ENCODE results near the gene EXOC6.

The EXOC6 gene

GRCh38 chr10:92891885-92892690 lies 43.8 kb downstream of the EXOC6 start (continued):
- no peak for TF ChIP-seq ZFP3 (tag by site-specific recombination; IDR thresholded peaks at IDR 0.05; ENCODE audit: low read depth)
- TF ChIP-seq ZFP41 (tag by site-specific recombination; IDR thresholded peaks at IDR 0.05; ENCODE audit: borderline replicate concordance) = no peak
- TF ChIP-seq ZNF302 (tag by site-specific recombination; IDR thresholded peaks at IDR 0.05; ENCODE audit: low read depth) = no peak
- TF ChIP-seq ZNF513 (tag by site-specific recombination; IDR thresholded peaks at IDR 0.05) = no peak
- TF ChIP-seq KLF10 (tag by site-specific recombination; IDR thresholded peaks at IDR 0.05) = no peak
- no peak for TF ChIP-seq ZNF404 (tag by site-specific recombination; IDR thresholded peaks at IDR 0.05)
- no peak for TF ChIP-seq ZNF544 (tag by site-specific recombination; IDR thresholded peaks at IDR 0.05)
- TF ChIP-seq YY1 (tag by site-specific recombination; IDR thresholded peaks at IDR 0.05) = no peak
- no peak for TF ChIP-seq ZNF274 (IDR thresholded peaks at IDR 0.05; ENCODE audit: low read length)
- no peak for TF ChIP-seq ZNF274 (tag by site-specific recombination; IDR thresholded peaks at IDR 0.05; ENCODE audit: borderline replicate concordance)
- TF ChIP-seq GLIS1 (tag by site-specific recombination; IDR thresholded peaks at IDR 0.05) = peak; percentile 33; the same call in 1 of the 2 replicates
- no peak for TF ChIP-seq ZNF138 (tag by site-specific recombination; IDR thresholded peaks at IDR 0.05; ENCODE audit: borderline replicate concordance)
- TF ChIP-seq BCL11B (tag by site-specific recombination; IDR thresholded peaks at IDR 0.05; ENCODE audit: low read depth) = no peak
- TF ChIP-seq ZNF266 (tag by site-specific recombination; IDR thresholded peaks at IDR 0.05; ENCODE audit: low read depth) = no peak
- TF ChIP-seq ZNF184 (tag by site-specific recombination; IDR thresholded peaks at IDR 0.05) = no peak
- TF ChIP-seq ZNF148 (tag by site-specific recombination; IDR thresholded peaks at IDR 0.05; ENCODE audit: borderline replicate concordance) = no peak
- TF ChIP-seq SCRT1 (tag by site-specific recombination; IDR thresholded peaks at IDR 0.05; ENCODE audit: borderline replicate concordance) = no peak
- TF ChIP-seq ZNF654 (tag by site-specific recombination; IDR thresholded peaks at IDR 0.05; ENCODE audit: low read depth) = no peak
- TF ChIP-seq ELK4 (IDR thresholded peaks at IDR 0.05; ENCODE audit: borderline replicate concordance, low read depth, low read length) = no peak
- 0 out of 2 replicates have a peak, but pooled peaks have one; percentile 30 for TF ChIP-seq ZNF2 (tag by site-specific recombination; IDR thresholded peaks at IDR 0.05)
- TF ChIP-seq ZNF239 (tag by site-specific recombination; IDR thresholded peaks at IDR 0.05) = no peak
- peak; percentile 53; the same call in 1 of the 2 replicates for TF ChIP-seq PRDM1 (tag by site-specific recombination; IDR thresholded peaks at IDR 0.05)
- TF ChIP-seq ZNF335 (tag by site-specific recombination; conservative IDR thresholded peaks at IDR 0.05) = 0 out of 2 replicates have a peak, but pooled peaks have one; percentile 15
- peak; percentile 64; the same call in 1 of the 2 replicates for TF ChIP-seq ZNF692 (tag by site-specific recombination; IDR thresholded peaks at IDR 0.05)
- TF ChIP-seq ZNF350 (tag by site-specific recombination; IDR thresholded peaks at IDR 0.05) = no peak
- TF ChIP-seq ZNF157 (tag by site-specific recombination; IDR thresholded peaks at IDR 0.05) = no peak
- no peak for TF ChIP-seq GLI4 (tag by site-specific recombination; IDR thresholded peaks at IDR 0.05)
- TF ChIP-seq TSHZ1 (tag by site-specific recombination; IDR thresholded peaks at IDR 0.05; ENCODE audit: borderline replicate concordance) = peak; percentile 76
- no peak for TF ChIP-seq ZBTB21 (tag by site-specific recombination; IDR thresholded peaks at IDR 0.05)

Data from HEK293 (cell line).